HG03280 (cell line): ENCODE measurements around the gene FBXO44.
"Not testable (repeated sequence)": the region's sequence is repeated elsewhere in the genome, so short reads cannot be mapped to it uniquely, and the experiment has no call there.

Experiments
- ATAC-seq: cut with Tn5 transposase; IDR thresholded peaks from one replicate; pipeline ENCODE4 v1.9.1; 2021; ENCODE audit warnings: mild to moderate bottlenecking, moderate library complexity; ENCODE audit not compliant: unreplicated experiment

Gene FBXO44

GRCh38 chr1:11638121-11638520, 16.6 kb upstream of the FBXO44 start:
- ATAC-seq, result no peak

DNA sequence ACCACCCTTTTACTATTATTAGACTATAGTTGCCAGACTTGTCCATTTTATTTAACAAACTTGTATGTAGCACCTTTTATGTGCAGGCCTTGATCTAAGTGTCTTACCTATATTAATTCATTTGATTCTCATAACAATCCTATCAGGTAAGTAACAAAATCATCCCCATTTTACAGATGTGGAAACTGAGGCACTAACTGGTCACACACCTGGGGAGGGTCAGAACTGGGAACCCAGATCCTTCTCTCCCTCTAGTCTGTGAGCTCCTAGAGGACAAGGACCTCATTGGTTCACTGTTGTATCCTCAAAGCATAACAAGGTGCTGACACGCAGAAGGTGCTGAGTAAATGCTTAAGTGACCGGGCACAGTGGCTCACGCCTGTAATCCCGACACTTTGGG, 15.3 kb upstream of the FBXO44 start:
- no peak for ATAC-seq

DNA sequence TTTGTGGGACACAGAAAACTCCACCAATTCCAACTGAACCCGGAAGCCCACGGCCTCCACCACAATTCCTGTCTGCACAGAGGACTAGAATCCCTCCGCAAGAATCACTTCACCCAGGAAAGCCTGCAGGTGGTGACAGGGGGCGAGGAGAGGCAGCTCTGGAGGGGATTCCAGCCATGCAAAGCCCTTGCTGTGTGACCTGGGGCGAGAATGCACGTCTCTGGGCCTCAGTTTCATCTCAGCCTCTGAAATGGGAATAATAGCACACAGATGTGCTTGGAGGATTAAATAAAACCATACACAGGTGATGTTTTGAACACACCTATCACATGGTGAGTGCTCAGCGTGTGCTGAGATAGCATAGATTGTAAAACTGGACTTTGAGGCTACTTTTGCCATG, 14.6 kb upstream of the FBXO44 start:
- no peak for ATAC-seq

DNA sequence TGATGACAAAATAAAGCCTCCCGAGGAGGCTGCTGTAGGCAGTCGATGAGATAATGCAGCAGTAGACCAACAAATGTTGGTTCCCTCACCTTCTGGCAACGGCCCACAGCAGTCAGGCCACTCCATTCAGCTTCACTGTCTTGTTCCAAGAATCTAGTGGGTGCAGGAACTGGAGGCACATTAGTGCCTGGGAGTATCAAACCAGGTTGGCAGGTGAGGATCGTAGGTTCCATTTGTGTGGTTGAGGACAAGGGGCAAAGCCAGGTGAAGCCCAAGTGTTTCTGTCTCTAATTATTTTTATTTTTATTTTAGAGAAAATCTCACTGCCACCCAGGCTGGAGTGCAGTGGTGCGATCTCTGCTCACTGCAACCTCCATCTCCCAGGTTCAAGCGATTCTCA, 13.7 kb upstream of the FBXO44 start:
- ATAC-seq, result no peak

GRCh38 chr1:11641776-11642305, 12.8 kb upstream of the FBXO44 start:
- no peak for ATAC-seq

GRCh38 chr1:11642418-11643017, 12.2 kb upstream of the FBXO44 start:
- ATAC-seq, result not testable (repeated sequence)

DNA sequence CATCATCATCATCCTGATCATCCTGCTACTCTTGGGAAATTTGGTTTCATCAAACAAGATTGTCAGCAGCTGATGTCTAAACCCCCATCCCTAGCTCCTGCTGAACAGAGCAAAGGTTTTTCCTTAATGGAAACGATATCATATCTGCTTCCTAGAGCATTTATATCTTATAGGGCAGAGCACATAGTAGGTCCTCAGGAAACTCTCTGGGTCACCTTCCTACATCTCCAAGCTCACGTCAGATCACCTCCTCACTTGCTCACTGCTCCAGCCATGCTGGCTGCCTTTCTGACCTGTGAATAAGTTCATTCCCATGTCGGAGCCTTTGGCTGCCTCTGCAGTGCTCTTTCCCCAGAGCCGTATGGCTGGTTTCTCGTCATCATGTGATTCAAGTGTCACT, 10.9 kb upstream of the FBXO44 start:
- ATAC-seq, result no peak

- no peak for ATAC-seq
Observed at GRCh38 chr1:11645270-11645669, 9.4 kb upstream of the FBXO44 start.

GRCh38 chr1:11645670-11646265, 8.9 kb upstream of the FBXO44 start:
- ATAC-seq, result no peak

- ATAC-seq, result no peak
Observed at GRCh38 chr1:11646317-11646716, 8.4 kb upstream of the FBXO44 start.

DNA sequence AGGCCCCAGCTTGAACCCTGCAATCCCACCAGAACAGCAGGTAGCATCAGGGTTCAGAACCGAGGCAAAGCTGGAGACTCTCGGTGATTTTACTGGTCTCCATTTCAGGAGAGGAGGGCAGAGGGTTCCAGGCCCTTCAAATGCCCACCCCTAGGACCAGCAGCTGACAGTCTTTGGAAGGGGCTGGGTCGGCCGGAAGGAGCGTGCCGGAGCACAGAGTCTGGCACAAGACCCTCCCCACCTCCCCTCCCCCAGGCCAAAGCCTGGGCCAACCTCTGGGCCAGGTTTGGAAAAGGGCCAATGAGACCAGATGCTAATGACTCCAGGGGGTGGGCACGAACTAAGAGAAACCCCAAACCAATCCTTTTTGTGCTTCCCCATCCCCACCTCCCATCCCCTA, 7.3 kb upstream of the FBXO44 start:
- no peak for ATAC-seq

GRCh38 chr1:11648039-11648438, 6.6 kb upstream of the FBXO44 start:
- ATAC-seq, result no peak

DNA sequence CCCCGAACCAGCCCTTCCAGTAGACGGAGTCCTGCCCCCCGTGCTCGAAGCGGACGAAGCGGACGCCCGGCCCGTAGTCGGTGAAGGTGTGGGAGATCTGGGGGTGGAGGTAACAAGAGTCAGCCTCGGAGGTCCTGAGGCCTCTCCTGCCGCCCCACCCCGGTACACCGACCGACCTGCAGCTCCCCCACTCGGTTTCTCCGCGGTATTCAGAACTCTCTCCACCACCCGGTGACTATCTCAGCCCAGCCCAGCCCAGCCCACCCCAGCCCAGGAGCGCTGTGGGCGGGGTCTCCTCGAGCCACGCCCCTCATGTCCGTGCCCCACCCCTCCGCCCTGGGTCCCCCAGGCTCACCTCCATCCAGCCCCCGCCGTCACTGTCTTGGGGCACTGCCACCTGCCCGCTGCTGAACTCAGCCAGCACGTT, 5.9 kb upstream of the FBXO44 start:
- ATAC-seq, result no peak

GRCh38 chr1:11649237-11649623, 5.4 kb upstream of the FBXO44 start:
- ATAC-seq, result no peak

DNA sequence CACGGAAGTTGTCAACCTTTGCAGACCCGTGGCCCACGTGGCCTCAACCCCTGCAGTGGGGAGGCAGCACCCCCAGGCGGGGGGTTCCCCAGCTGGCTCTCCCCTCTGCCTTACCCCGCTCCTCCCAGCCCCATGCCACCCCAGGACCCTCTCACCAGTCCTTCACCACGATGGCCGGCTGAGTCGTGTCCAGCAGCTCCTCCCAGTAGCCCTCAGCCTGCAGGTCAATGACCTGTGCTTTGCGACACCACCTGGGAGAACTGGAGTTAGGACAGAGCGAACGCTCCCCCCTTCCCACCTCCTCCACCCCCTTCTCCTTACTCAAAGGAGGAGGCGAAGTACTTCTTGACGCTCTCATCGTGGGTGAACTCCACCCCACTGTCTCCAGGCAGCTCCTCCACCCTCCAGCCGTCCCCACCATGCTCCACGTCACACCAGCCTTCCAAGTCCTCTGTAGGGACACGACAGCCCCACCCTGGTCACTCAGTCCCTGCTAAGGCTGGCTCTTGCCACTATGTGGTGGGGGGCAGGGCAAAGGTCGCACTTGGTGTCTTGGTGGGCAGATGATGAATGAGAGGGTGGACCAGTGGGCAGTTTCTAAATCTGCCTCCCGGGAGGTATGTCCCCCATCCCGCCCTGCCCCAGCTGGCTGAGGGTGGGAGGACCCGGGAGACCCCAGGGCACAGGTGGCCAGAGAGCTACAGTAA, 4.9 kb upstream of the FBXO44 start:
- no peak for ATAC-seq

- no peak for ATAC-seq
Observed at GRCh38 chr1:11650331-11650991, 4.2 kb upstream of the FBXO44 start.

DNA sequence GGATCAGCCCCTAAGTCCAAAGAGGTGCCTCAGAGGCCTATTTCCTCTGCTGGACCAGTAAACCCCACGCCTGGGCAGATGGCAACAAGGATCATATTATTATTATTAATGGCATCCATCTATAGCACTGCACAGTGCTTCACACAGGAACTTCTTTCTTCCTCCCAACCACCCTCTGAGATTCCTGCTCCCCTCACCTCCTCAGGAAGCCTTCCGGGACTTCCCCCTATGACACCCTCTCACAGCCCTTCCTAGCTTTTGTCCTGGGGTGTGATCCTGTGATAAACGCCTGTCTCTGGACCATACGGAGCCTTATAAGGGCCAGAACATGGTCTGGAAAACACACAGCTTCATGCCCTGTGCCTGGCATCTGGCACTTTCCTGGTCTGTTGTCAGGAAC, 3.7 kb upstream of the FBXO44 start:
- no peak for ATAC-seq

GRCh38 chr1:11652203-11652780, 2.4 kb upstream of the FBXO44 start:
- ATAC-seq, result no peak

- no peak for ATAC-seq
Observed at GRCh38 chr1:11653101-11653860, 1.4 kb upstream of the FBXO44 start.

DNA sequence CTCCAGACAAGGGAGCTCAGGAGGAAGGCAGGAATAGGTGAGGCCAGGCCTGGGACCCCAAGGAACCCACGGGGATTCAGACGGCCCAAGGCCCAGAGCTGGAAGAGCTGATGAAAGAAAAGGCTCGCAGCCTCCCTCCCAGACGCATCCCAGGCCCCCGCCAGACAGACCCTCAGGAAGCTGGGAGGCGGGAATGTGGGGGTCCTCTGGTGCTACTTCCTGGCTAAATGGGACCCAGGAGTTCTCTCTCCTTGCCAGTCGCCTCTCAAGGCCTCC, 878 bp upstream of the FBXO44 start:
- no peak for ATAC-seq
